HG03095 (cell line): ENCODE data around the gene ASPN.

ENCODE experiments used
- ATAC-seq: cut with Tn5 transposase; IDR thresholded peaks from one replicate; pipeline ENCODE4 v1.9.1; 2021; ENCODE audit warnings: moderate library complexity; ENCODE audit not compliant: unreplicated experiment

Gene ASPN

DNA sequence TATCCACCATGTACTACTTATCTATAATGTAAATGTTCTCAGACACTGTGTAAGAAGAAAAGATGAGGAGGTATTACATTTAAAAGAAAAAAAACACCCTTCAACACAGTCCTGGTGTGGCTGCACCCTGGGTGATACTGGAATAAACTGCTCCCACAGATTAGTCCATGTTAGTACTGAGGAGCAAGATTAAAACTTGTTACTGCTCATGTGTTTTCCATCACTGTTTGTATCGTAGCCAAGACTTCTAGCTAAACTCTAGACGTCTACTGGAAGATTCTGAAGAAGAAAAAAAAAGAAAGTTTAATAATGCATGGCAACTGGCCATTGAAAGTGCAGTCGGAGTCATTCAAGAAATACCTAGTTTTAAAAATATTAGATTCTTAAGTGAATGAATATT is at the start of gene ASPN:
Gene ASPN, minus strand, starts transcription at position 178 of the 400 bp plus-strand sequence.
- ATAC-seq: no peak

DNA sequence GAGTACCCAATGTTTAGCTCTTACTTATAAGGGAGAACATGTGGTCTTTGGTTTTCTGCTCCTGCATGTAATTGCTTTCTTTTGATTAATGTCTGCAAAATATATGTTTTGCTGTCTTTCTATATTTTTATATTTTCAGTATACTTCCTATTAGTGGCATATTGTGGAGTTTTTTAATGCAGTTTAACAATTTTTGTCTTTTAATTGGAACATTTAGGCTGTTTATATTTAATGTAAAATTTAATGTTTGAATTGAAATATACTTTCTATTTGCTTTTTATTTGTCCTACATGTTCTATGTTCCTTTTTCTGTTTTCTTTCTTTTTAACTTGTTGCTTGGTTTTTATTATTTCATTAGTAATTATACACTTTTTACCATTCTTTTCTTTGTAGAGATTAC is 48.6 kb upstream of the ASPN start:
- no peak for ATAC-seq

DNA sequence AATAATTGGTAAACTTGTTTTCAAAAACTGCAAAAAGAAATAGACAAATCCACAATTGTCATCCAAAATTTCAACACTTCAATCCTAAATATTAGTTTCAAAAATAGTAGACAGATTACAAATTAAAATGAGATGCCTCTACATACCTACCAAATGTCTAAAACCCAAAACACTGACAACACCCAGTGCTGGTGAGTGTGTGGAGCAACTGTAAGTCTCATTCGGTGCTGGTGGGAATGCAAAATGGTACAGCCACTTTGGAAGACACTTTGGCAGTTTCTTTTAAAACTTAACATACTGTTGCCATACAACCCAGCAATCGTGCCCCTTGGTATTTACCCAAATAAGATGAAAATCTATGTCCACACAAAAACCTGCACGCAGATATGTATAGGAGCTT is 46.8 kb upstream of the ASPN start:
- ATAC-seq: no peak

DNA sequence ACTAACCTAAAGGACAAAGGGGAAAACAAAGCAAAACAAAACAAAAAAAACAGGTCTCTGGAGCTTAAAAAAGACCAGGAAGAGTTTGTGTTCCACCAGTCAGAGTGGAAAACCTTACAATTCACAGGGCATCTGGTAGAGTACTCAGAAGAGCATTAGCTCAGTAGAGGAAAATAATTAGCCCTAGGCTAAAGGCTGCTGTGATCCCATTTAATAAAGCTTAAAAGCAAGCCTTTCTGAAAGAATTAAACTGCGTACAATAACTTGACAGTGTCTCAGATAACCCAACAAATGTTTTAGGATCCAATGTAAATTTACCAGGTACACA is 46.2 kb upstream of the ASPN start:
- ATAC-seq: no peak

DNA sequence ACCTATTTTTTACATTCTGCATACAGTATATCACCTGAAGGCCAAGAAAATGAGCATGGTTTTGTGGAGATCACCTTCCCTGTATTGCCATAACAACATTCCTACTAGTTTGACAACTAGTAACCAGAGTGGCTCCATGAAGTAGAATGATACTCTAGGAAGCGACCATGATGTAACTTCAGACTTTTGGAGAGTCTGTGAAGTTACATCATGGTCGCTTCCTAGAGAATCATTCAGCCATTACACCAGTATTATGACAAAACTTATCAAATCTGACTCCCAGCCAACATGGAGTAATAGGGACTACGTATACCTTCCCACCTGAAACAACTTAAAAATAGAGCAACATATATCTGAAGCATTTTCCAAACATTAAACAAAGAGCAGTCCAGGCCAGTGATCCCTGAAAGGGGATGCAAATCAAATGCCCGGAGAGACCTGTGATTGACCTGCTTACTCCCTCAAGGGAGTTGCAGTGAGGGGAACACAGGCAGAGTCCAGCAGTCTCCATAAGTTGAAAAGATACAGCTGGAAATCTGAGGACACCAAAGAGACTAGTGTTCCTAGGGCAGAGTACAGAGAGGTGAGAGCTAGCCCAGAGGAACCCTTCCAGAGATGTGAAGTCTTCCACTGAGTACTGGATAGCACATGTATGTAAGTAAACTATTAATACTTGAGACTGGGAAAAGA is 45.7 kb upstream of the ASPN start:
- ATAC-seq: no peak

DNA sequence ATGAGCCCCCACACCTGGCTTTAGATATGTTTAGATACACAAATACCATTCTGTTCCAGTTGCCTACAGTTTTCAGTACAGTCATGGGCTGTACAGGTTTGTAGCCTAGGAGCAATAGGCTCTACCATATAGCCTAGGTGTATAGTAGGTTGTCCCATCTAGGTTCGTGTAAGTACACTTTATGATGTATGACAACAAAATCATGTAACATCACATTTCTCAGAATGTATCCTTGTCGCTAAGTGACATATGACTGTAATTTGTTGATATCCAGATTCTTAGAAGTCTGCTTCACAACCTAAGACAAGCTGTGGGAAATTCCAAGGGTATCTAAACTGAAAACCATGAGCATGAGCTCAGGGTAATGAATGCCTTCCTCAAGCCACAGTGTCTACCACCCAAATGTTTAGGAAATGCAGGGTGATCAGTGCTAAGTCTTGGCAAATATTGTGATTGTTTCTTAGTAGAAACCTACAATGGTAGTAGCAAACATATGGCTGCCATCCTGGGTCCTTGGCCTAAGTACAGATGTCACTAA is 45.1 kb upstream of the ASPN start:
- ATAC-seq: no peak

DNA sequence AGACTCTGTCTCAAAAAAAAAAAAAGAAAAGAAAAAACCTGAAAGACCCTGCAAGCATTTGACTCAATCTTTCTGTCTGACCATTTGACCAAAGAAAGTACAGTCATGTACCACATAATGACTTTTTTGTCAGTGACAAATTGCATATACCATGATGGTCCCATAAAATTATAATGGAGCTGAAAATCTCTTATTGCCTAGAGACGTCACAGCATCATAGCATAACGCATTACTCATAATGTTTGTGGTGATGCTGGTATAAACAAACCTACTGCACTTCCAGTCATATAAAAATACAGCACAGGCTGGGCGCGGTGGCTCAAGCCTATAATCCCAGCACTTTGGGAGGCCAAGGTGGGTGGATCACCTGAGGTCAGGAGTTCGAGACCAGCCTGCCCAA is 43.0 kb upstream of the ASPN start:
- ATAC-seq: no peak

DNA sequence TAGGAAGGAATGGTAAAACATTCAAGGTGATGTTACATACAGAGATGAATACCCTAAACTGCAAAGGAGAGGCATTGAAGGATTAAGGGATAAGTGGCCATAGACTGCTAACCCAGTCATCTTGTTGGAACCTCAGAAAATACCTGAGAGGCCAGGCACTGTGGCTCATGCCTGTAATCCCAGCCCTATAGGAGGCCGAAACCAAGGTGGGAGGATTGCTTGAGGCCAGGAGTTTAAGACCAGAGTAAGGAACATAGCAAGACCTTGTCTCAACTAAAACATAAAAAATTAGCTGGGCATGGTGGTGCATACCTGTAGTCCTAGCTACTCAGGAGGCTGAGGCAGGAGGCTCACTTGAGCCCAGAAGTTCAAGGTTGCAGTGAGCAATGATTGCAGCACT is 42.6 kb upstream of the ASPN start:
- ATAC-seq: no peak

DNA sequence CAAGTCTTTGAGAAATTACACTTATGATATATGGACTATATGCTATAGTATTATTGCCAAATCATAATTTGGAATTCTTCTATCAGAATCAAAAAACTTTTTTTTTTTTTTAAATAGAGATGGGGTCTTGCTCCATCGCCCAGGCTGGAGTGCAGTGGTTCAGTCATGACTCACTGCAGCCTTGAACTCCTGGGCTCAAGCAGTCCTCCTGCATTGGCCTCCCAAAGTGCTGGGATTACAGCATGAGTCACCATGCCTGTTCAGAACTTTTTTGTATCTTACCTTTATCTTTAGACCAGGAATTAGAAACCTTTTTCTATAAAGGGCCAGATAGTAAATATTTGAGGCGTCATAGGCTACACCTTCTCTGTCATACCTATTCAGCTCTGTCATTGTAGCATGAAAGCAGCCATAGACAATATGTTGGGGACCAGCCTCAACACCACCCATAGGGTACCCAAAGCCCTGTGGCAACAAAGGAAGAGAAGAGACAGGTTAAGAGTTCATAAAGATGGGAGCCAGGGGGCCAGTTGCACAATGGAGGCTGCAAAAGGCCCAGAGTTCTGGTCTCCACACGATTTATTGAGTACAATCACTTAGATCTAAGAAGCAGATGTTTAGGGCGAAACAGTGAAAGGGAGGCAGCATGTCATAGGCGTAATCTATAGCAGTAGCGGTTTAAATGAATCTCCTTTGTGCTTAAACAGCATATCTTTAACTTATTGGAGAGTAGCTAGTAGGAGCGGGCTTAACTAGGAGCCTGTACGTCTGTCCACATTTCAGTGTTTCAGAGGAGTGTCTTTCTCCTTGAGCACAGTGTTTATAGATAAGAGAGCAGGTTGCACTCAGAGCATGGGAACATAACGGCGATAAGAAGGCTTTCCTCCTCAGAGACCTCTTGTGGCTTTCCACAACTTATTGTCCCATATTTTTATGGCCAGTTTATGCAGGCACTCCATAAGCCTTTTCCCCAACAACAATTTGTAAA is 41.0 kb upstream of the ASPN start:
- ATAC-seq: no peak

DNA sequence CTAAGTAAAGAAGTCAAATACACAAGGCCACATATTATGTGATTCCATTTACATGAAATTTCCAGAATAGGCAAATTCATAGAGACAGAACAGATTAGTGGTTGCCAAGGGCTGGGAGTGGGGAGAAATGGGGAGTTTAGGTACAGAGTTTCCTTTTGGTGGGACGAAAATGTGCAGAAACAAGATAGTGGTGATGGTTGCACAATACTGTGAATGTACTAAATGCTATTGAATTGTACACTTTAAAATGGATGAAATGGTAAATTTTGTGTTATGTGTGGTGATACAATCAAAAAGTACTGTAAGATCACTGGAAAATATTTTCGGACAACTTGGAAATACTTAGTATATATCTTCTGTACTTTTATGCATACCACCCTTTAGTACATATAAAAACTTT is 38.5 kb upstream of the ASPN start:
- no peak for ATAC-seq

DNA sequence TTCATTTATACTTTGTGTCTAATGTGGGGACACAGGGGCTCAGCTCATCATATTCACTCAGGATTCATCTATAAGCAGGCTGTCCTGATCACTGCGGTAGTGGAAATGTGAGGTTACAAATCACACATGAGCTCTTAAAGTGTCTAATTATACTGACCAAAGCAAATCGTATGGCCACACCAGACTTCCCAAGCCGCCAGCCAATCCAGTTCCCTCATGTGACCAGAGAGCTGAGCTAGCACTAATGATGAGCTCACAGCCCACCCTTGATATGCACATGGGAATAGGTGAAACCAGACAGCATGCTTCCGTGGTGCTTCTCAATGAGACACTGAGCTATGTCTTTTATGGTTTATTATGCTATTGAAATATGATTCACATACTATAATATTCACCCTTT is 35.9 kb upstream of the ASPN start:
- no peak for ATAC-seq

DNA sequence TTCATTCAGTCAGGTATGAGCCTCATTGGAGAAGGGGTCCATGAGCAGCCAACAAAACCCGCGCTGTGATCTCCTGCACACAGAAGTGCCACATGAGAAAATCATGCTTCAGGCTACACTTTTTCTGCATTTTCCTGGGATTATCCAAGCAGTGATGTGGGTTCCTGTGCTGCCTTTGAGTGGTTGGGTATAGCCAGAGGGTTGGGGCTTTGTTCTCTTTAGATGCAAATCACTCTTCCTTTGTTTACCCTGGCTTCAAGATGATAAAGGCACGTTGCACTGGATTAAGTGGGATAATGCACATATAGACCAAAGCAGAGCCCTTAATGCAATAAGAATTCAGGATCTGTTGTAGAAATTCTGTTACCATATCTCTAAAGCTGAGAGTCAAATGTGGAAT is 34.7 kb upstream of the ASPN start:
- ATAC-seq: no peak

DNA sequence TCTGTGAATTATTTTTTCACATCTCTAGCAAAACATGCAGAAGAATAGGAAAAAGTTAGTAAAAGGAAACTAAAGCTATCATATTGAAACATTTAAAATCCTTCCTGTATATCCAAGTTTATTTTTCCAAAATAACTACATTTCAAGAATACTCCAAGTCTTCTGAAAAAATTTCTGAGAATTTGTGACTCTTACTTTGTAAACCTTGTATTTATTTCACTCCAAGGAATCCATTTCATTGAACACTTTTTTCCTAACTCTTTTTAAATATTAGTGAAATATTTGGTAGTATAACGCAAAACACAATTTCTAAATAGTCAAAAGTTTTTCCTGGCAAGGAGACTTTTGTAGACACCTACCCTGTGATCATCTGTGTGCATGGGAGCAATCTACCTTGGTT is 34.2 kb upstream of the ASPN start:
- ATAC-seq: no peak

DNA sequence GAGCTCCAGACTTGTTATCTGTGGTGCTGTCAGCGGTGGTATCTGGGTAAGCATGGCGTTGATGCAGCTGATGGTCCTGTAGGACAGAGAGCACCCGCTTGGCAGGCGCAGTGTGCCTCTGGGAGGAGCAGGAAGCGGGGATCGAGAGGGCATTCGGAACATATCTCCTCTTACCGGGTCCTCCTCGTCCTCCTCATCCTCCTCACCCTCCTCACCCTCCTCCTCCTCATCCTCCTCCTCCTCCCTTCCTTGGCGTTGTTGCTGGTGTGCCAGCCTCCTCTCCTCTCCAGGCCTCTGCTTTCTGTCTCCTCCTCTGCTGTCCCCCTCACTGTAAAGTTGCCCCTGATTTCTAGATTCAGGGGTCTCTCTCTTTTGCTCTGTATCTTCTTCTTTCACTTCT is 32.3 kb upstream of the ASPN start:
- no peak for ATAC-seq

DNA sequence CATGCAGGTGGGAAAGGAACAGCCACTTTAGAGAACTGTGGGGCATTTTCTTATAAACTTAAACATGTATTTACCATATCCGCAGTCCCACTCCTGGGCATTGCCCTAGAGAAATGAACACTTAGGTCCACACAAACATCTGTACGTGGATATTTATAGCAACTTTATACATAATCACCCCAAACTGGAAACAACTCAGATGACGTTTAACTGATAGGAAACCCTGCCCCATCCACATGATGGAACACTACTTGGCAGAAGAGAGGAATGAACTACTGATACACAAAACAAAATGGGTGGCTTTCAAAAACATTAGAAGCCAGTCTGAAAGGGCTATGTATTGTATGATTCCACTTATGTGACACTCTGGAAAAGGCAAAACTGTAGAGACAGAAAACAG is 31.0 kb upstream of the ASPN start:
- no peak for ATAC-seq

DNA sequence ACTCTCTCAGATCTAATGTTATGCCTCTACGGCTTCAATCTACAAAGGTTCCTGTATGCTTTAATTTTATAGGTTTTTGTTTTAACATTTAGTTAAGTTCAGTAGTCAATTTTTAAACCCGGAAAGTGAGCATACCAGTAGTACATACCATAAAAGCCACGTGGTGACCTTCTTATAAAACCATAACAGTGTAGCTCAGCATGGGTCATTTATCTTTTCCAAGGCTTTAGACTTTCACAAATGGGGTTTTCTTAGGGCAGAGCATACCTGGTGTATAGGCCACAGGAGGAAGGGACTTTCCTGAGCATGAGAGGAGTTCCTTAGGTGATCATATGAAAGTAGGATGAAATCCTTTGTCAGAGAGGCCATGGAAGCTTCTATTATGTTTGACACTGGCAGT is 30.3 kb upstream of the ASPN start:
- ATAC-seq: no peak

DNA sequence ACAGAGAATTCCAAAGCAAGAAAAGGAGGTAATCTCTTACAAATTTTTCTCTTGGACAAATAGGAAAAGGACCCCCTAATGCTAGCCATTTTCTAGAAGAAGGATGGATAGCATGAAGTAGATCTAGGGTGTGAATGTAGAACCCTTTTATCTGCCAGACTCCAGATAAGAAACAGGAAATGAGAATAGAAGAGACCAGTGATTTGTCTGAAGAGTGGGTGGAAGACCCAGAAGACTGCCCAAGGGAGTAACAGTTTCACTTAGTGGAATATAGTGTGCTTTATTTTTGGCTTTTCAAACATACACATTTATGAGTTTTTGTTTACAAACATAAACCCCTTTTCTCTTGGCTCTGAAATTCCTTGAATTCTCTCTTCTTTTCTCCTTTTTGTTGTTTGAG is 28.4 kb upstream of the ASPN start:
- ATAC-seq: no peak

DNA sequence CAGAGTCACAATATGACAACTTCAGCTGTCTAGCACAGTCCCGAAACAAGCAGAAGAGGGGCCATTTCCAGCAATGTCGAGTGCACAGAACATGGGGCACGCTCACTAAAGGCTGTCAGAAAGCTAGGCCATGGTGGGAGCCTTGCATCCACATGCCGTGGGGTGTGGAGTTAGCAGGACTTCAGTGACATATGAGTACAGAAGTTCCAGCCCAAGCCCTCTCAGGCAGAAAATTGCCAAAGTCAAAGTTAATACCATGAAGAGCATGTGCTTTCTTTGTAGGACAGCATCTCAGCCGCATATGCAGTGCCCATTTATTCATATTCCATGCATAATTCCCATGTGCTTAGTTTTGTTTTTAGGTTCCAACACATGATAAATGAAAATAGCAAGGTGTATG is 26.7 kb upstream of the ASPN start:
- ATAC-seq: no peak

DNA sequence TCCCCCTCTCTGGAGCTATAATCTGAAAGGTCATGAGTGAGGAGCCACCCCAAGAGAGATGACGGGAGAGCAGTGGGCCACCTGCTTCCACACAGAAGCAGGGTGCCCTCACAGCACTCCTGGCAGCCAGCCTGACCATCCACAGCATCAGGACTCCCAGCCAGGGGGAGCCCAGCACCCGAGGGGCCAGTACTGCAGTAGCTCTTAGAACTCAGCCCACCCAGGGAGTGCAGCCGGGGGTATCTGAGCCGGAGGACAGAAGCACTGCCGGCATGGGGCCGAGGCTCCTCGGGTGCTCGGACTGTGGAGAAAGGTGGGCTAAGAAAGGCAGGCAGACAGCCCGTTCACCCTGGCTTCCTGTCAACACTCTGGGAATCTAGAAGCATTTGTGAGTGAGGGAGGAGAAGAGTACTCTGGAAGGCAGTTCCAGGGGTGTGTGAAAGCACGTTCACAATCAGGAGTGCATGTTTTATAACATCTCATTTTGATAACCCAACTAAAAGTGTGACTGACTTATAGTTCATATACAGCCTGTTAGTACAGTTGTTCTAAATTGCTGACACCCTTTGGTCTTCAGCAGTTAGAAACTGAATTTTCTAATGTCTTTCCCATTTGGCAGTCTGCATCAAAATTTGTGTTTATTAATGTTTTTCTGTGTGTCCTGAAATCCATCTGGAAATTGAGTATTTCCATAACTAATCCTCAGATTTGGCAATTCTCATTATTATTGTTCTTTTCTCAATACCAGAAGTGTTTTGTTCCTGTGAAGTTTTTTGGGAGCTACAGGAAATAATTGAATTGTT is 25.9 kb upstream of the ASPN start:
- no peak for ATAC-seq

DNA sequence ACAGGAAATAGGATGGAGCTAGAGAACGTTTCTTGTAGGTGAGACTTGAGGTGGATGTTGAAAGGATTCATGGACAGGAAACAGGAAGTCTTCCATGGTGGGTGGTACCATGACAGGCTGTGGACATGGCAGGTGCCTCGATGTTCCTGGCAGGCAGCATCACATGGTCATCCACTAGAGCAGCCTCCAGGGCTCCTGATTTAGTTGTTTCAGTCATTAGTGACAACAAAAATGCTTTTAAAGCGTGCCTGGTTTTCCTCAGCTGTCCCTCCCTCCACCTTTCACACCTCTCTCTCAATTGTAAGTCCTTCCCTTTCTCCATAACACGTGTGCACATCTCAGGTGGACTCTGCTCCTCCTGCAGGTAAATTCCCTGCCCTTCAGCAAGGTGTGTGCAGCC is 25.2 kb upstream of the ASPN start:
- ATAC-seq: no peak

DNA sequence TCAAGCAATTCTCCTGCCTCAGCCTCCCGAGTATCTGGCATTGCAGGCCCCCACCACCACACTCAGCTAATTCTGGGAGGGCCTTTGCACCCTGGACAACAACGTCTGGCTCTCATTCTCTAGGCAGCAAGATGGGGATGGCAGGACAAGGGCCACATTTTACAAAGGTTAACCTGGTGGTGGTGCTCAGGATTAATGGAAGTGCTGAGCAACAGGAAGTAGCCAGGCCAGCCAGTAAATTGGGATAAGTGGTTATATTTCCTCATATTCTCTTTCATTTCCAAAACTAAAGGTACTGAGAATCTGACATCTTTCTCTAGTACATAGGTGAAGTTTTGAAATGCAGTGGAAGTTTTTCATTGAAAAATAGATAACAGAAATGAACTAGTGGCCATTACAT is 24.7 kb upstream of the ASPN start:
- ATAC-seq: no peak
